NB4 (cell line): ENCODE results near the gene CD96.
"Not testable (repeated sequence)": the region's sequence is repeated elsewhere in the genome, so short reads cannot be mapped to it uniquely, and the experiment has no call there.

Experiments
- POLR2A ChIP-seq: IDR thresholded peaks from 2 replicates; pipeline ENCODE4 v1.6.1; 2011; ENCODE audit warnings: mild to moderate bottlenecking; ENCODE audit not compliant: insufficient read length; ENCODE audit errors: extremely low read depth
- TF ChIP-seq, protein P1 (sequence below): IDR thresholded peaks from one replicate; pipeline ENCODE4 v1.5.1; 2012; ENCODE audit warnings: low read depth, low read length
- TF ChIP-seq, protein P2 (sequence below): IDR thresholded peaks from 2 replicates; pipeline ENCODE4 v1.6.1; 2011; ENCODE audit warnings: low read depth, low read length

- not testable (repeated sequence) for TF ChIP-seq POLR2A
- TF ChIP-seq, protein P1, sequence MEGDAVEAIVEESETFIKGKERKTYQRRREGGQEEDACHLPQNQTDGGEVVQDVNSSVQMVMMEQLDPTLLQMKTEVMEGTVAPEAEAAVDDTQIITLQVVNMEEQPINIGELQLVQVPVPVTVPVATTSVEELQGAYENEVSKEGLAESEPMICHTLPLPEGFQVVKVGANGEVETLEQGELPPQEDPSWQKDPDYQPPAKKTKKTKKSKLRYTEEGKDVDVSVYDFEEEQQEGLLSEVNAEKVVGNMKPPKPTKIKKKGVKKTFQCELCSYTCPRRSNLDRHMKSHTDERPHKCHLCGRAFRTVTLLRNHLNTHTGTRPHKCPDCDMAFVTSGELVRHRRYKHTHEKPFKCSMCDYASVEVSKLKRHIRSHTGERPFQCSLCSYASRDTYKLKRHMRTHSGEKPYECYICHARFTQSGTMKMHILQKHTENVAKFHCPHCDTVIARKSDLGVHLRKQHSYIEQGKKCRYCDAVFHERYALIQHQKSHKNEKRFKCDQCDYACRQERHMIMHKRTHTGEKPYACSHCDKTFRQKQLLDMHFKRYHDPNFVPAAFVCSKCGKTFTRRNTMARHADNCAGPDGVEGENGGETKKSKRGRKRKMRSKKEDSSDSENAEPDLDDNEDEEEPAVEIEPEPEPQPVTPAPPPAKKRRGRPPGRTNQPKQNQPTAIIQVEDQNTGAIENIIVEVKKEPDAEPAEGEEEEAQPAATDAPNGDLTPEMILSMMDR = not testable (repeated sequence)
- TF ChIP-seq, protein P2, sequence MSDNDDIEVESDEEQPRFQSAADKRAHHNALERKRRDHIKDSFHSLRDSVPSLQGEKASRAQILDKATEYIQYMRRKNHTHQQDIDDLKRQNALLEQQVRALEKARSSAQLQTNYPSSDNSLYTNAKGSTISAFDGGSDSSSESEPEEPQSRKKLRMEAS = not testable (repeated sequence)
Measured at GRCh38 chr3:111630638-111631037, 88.6 kb downstream of the CD96 start.
